Stomach (tissue), 9 donors: ENCODE measurements around the gene UNC80. TPM values are rescaled to one million over a fixed set of nuclear protein-coding genes. Genes with fewer than 3 reads are reported as not detected.

Experiments
- DNase-seq, 2 donors: peaks; one replicate each; pipeline versions ENCODE4 v3.0.0 to v3.0.0-alpha.2; 2013 to 2019
- H3K27ac ChIP-seq, 5 donors: fragments of 200-600 bp in 4 of 5; sonication (generic) in 4 of 5; one replicate each; pipeline ENCODE4 v1.5.1; 2013 to 2019; ENCODE audit warnings: mild to moderate bottlenecking in 1 of 5, moderate library complexity in 1 of 5
- H3K27me3 ChIP-seq, 3 donors: fragments of 200-600 bp; sonication (generic); one replicate each; pipeline ENCODE4 v1.5.1; 2017 to 2019; ENCODE audit warnings: mixed run types in 1 of 3
- H3K36me3 ChIP-seq, 4 donors: fragments of 200-600 bp; sonication (generic); 1 replicate in 3 of 4; 2 replicates in 1 of 4; pipeline ENCODE4 v1.5.1; 2016 to 2019
- H3K4me1 ChIP-seq, 4 donors: fragments of 200-600 bp; sonication (generic); one replicate each; pipeline ENCODE4 v1.5.1; 2016 to 2019
- H3K4me3 ChIP-seq, 4 donors: fragments of 200-600 bp; sonication (generic) in 3 of 4; one replicate each; pipeline ENCODE4 v1.5.1; 2016 to 2019; ENCODE audit warnings: mild to moderate bottlenecking in 1 of 4
- H3K9me3 ChIP-seq, 4 donors: fragments of 200-600 bp; sonication (generic); one replicate each; pipeline ENCODE4 v1.5.1; 2016 to 2019
- CTCF ChIP-seq, 7 experiments: fragments of 450-650 bp in 4 of 7; fragments of 200-600 bp in 3 of 7; sonication (generic) in 3 of 7; IDR thresholded peaks; one replicate each; pipeline ENCODE4 v1.5.1; 2016 to 2019; ENCODE audit warnings: antibody characterized with exemption in 7 of 7, control low read depth in 2 of 7, mild to moderate bottlenecking in 1 of 7
- EP300 ChIP-seq: sonication (generic); formaldehyde crosslinking; IDR thresholded peaks from one replicate; pipeline ENCODE4 v1.6.1; 2017; ENCODE audit warnings: antibody characterized with exemption
- POLR2A ChIP-seq, 4 donors: fragments of 450-650 bp; IDR thresholded peaks; one replicate each; pipeline ENCODE4 v1.6.1; 2016; ENCODE audit warnings: antibody characterized with exemption in 4 of 4, control low read depth in 2 of 4, mild to moderate bottlenecking in 1 of 4, moderate library complexity in 1 of 4
- POLR2AphosphoS5 ChIP-seq, 3 donors: sonication (generic); formaldehyde crosslinking; IDR thresholded peaks; one replicate each; pipeline ENCODE4 v1.6.1; 2016; ENCODE audit warnings: antibody characterized with exemption in 3 of 3
- WGBS, 5 donors: extraction: QIAGEN DNeasy Blood & Tissue Kit in 3 of 5; methylation state at CpG; one replicate each; pipeline versions ENCODE4 v1.1.5 to v1.1.7; 2013 to 2018; 5-methylcytosine and 5-hydroxymethylcytosine counted together
- intact Hi-C: fragments of 100-400 bp; cut with DNase I; formaldehyde crosslinking; loops from one replicate; pipeline ENCODE4 v1.15.1; 2023; ENCODE audit warnings: low total_unique reads
- polyA plus RNA-seq, 3 donors: library from polyadenylated mRNA; stranded (reverse); fragments of 200-250 nt; gene quantifications; one replicate each; pipeline ENCODE4 v1.2.3, GENCODE V29; 2013
- total RNA-seq, 5 donors: library from RNA; depleted of rRNA; stranded (reverse); fragments of >200 nt; gene quantifications; one replicate each; pipeline versions ENCODE4 v1.1.0 to v1.2.3, GENCODE V29; 2014 to 2016
- donor health status: healthy with polysubstance abuse.
- donor health status: Bipolar disorder and iron deficiency.
- donor health status: healthy.

UNC80 gene
- total and polyA plus RNA-seq, 8 donors: 0.08 to 5.1 (median 0.29) TPM; not detected in 1

GRCh38 chr2:209876211-209876610 is 104.6 kb downstream of the UNC80 start:
- TF ChIP-seq POLR2A (IDR thresholded peaks at IDR 0.05) (no peak), POLR2AphosphoS5 (IDR thresholded peaks at IDR 0.05) (no peak), EP300 (no peak), CTCF (IDR thresholded peaks at IDR 0.05) (no peak)
- DNase-seq: no peak
- no peaks in the 10 kb centered on the region for H3K4me1 ChIP-seq
- H3K36me3 ChIP-seq: no peaks in the 10 kb centered on the region
- no peaks in the 10 kb centered on the region for H3K27me3 ChIP-seq
- H3K27ac ChIP-seq: no peak overlapping the region
- H3K4me3 ChIP-seq: no peak overlapping the region
- 5 to 24% (median 15%) methylated on average over 1 of the region's 1 CpG for WGBS, 5 donors
- intact Hi-C loops: no loop called here
- H3K9me3 ChIP-seq: no peaks in the 10 kb centered on the region

- no peak for DNase-seq
- no peaks in the 10 kb centered on the region for H3K27me3 ChIP-seq
- WGBS, 5 donors: 81 to 87% (median 82%) methylated on average over 4 of the region's 4 CpGs
- no peak overlapping the region for H3K27ac ChIP-seq
- TF ChIP-seq EP300: no peak
- TF ChIP-seq POLR2A (IDR thresholded peaks at IDR 0.05): no peak
- TF ChIP-seq CTCF (IDR thresholded peaks at IDR 0.05): no peak
- no peak for TF ChIP-seq POLR2AphosphoS5 (IDR thresholded peaks at IDR 0.05)
- intact Hi-C loops: no loop called here
- H3K4me1 ChIP-seq: no peaks in the 10 kb centered on the region
- no peak overlapping the region for H3K4me3 ChIP-seq
- no peaks in the 10 kb centered on the region for H3K36me3 ChIP-seq
- no peaks in the 10 kb centered on the region for H3K9me3 ChIP-seq
These were observed 107.1 kb downstream of the UNC80 start for GRCh38 chr2:209878701-209879100.

GRCh38 chr2:209900638-209901037 is 129.0 kb downstream of the UNC80 start:
- no peak for DNase-seq
- WGBS, 5 donors: 75 to 81% (median 76%) methylated on average over 1 of the region's 1 CpG
- H3K27me3 ChIP-seq: no peaks in the 10 kb centered on the region
- no peak overlapping the region for H3K4me3 ChIP-seq
- no peaks in the 10 kb centered on the region for H3K4me1 ChIP-seq
- no peak overlapping the region for H3K27ac ChIP-seq
- TF ChIP-seq CTCF (IDR thresholded peaks at IDR 0.05): no peak
- TF ChIP-seq EP300: no peak
- TF ChIP-seq POLR2AphosphoS5 (IDR thresholded peaks at IDR 0.05): no peak
- no peak for TF ChIP-seq POLR2A (IDR thresholded peaks at IDR 0.05)
- intact Hi-C loops: no loop called here
- no peaks in the 10 kb centered on the region for H3K36me3 ChIP-seq
- no peaks in the 10 kb centered on the region for H3K9me3 ChIP-seq

GRCh38 chr2:209901172-209901571 is 129.5 kb downstream of the UNC80 start:
- Histone ChIP-seq H3K9me3 (no peaks in the 10 kb centered on the region), H3K36me3 (no peaks in the 10 kb centered on the region), H3K27ac (no peak overlapping the region), H3K4me3 (no peak overlapping the region), H3K4me1 (no peaks in the 10 kb centered on the region), H3K27me3 (no peaks in the 10 kb centered on the region)
- WGBS, 5 donors: 67 to 88% (median 70%) methylated on average over 2 of the region's 2 CpGs
- intact Hi-C loops: no loop called here
- no peak for DNase-seq
- TF ChIP-seq CTCF (IDR thresholded peaks at IDR 0.05): no peak
- TF ChIP-seq EP300: no peak
- no peak for TF ChIP-seq POLR2AphosphoS5 (IDR thresholded peaks at IDR 0.05)
- TF ChIP-seq POLR2A (IDR thresholded peaks at IDR 0.05): no peak
